ENCODE data around the gene SELENOP. TPM values are rescaled to one million over a fixed set of nuclear protein-coding genes. Genes with fewer than 3 reads are reported as not detected.

The SELENOP gene
- total and polyA plus RNA-seq, 5 donors from 2014 or later, result 0.62 to 0.99 TPM; not detected in 3

- no peaks in the 10 kb centered on the region for H3K36me3 ChIP-seq (ENCODE audit: control insufficient read depth, insufficient read depth, low read length)
- no peaks in the 10 kb centered on the region for H3K36me3 Mint-ChIP-seq
- H3K27ac ChIP-seq (ENCODE audit: insufficient read depth, low read length, poor library complexity, severe bottlenecking), result no peak overlapping the region
- H3K4me3 Mint-ChIP-seq, result no peak overlapping the region
- H3K27me3 Mint-ChIP-seq, result peaks cover 6% of the 10 kb centered on the region
- H3K4me1 Mint-ChIP-seq, result no peaks in the 10 kb centered on the region
- H3K9me3 ChIP-seq (ENCODE audit: control insufficient read depth in 2 of 2, low read length in 2 of 2), result no peaks in the 10 kb centered on the region
- peaks cover 0 to 5% (median 0%) of the 10 kb centered on the region in 7 donors for H3K9me3 Mint-ChIP-seq
- no peaks in the 10 kb centered on the region for H3K4me1 ChIP-seq (ENCODE audit: control insufficient read depth, insufficient read depth, low read length, poor library complexity, severe bottlenecking)
- no peaks in the 10 kb centered on the region for H3K27me3 ChIP-seq (ENCODE audit: control insufficient read depth, insufficient read depth, low read length)
- no peak overlapping the region for H3K27ac Mint-ChIP-seq
- ATAC-seq (ENCODE audit: low read depth in 2 of 2) (no peak), DNase-seq (no peak)
- H3K4me3 ChIP-seq (ENCODE audit: low read depth, low read length), result no peak overlapping the region
These were observed 10.1 kb downstream of the SELENOP start for GRCh38 chr5:42801516-42802166.

- Mint-ChIP-seq H3K27ac (no peak overlapping the region), H3K9me3 (peaks cover 0 to 5% (median 0%) of the 10 kb centered on the region in 7 donors), H3K36me3 (no peaks in the 10 kb centered on the region), H3K27me3 (peaks cover 6% of the 10 kb centered on the region), H3K4me3 (no peak overlapping the region), H3K4me1 (no peaks in the 10 kb centered on the region)
- Histone ChIP-seq H3K9me3 (ENCODE audit: control insufficient read depth in 2 of 2, low read length in 2 of 2) (no peaks in the 10 kb centered on the region), H3K27ac (ENCODE audit: insufficient read depth, low read length, poor library complexity, severe bottlenecking) (no peak overlapping the region), H3K36me3 (ENCODE audit: control insufficient read depth, insufficient read depth, low read length) (no peaks in the 10 kb centered on the region), H3K4me1 (ENCODE audit: control insufficient read depth, insufficient read depth, low read length, poor library complexity, severe bottlenecking) (no peaks in the 10 kb centered on the region), H3K27me3 (ENCODE audit: control insufficient read depth, insufficient read depth, low read length) (no peaks in the 10 kb centered on the region), H3K4me3 (ENCODE audit: low read depth, low read length) (no peak overlapping the region)
- DNase-seq, result no peak
- no peak for ATAC-seq (ENCODE audit: low read depth in 2 of 2)
These were observed 10.9 kb downstream of the SELENOP start for GRCh38 chr5:42800748-42801330.

GRCh38 chr5:42799668-42800114 is 12.0 kb downstream of the SELENOP start:
- Mint-ChIP-seq H3K4me3 (no peak overlapping the region), H3K27ac (no peak overlapping the region), H3K36me3 (no peaks in the 10 kb centered on the region), H3K4me1 (no peaks in the 10 kb centered on the region), H3K27me3 (peaks cover 6% of the 10 kb centered on the region), H3K9me3 (peaks cover 0 to 11% (median under 1%) of the 10 kb centered on the region in 7 donors)
- ATAC-seq (ENCODE audit: low read depth in 2 of 2) (no peak), DNase-seq (no peak)
- Histone ChIP-seq H3K4me1 (ENCODE audit: control insufficient read depth, insufficient read depth, low read length, poor library complexity, severe bottlenecking) (no peaks in the 10 kb centered on the region), H3K27ac (ENCODE audit: insufficient read depth, low read length, poor library complexity, severe bottlenecking) (no peak overlapping the region), H3K4me3 (ENCODE audit: low read depth, low read length) (no peak overlapping the region), H3K36me3 (ENCODE audit: control insufficient read depth, insufficient read depth, low read length) (no peaks in the 10 kb centered on the region), H3K27me3 (ENCODE audit: control insufficient read depth, insufficient read depth, low read length) (no peaks in the 10 kb centered on the region), H3K9me3 (ENCODE audit: control insufficient read depth in 2 of 2, low read length in 2 of 2) (no peaks in the 10 kb centered on the region)

DNA sequence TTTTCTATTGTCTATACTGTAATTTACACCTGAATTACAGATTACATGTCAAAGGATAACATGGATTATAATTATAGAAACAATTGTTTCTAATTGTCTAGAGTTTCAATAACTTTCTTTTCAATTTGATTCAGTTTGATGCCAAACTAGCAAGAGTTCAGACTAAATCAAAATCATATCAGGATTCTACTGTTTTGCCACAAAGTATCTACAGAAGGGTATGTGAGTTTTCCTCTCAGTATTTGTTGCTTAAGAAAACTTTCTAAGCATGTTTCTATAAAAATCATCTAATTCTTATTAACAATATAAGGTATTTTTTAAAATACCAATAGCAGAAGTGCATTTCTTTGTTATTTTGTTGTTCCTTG is 12.5 kb downstream of the SELENOP start:
- H3K27me3 Mint-ChIP-seq, result peaks cover 6% of the 10 kb centered on the region

DNA sequence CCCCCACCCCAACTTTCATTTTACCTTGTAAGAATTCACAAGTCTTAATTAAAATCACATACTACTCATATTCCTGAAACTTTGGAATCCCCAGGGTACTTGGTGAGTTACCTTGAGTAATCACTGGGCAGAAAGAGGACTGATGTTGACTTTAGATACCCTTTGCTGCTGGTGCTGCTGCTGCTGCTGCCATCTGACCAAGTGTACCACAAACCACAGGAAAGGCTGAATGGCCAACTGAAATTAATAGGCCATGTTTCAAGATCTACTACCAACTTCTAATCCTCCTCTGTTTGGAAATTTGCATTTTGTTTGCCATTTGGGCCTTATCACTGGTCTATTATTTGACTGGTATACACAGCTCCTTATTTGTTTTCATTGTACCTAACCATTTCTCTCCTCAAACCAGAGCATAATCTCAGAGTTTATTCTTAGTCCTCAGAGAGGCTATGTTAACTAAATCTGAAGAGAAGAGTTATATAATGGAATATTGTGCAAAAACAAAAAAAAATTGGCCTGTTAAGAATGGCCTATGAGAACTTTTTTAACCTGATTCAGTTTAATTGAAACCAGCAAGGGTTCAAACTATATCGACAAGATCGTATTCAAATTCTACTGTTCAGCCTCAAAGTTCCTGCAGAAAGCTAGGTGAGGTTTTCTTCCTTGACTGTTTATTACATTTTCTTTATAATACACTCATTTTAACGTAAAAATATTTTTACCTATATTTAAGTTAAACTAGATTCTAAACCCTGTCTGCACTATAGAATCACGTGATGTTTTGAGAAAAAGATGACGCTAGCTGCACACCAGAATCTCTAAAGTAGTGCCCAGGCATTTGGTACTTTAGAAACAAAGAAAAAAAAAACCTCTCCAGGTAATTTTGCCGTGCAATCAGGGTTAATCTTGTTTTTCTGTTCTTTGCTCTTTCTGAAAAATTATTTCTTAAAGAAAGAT is 13.1 kb downstream of the SELENOP start:
- ATAC-seq (ENCODE audit: low read depth in 2 of 2) (no peak), DNase-seq (no peak)
- no peaks in the 10 kb centered on the region for H3K4me1 ChIP-seq (ENCODE audit: control insufficient read depth, insufficient read depth, low read length, poor library complexity, severe bottlenecking)
- H3K27ac ChIP-seq (ENCODE audit: insufficient read depth, low read length, poor library complexity, severe bottlenecking), result no peak overlapping the region
- no peak overlapping the region for H3K4me3 ChIP-seq (ENCODE audit: low read depth, low read length)
- Mint-ChIP-seq H3K27ac (no peak overlapping the region), H3K9me3 (peaks cover 0 to 21% (median 1%) of the 10 kb centered on the region in 7 donors), H3K27me3 (peaks cover 6% of the 10 kb centered on the region), H3K36me3 (peaks cover 5% of the 10 kb centered on the region), H3K4me1 (no peaks in the 10 kb centered on the region), H3K4me3 (no peak overlapping the region)
- H3K36me3 ChIP-seq (ENCODE audit: control insufficient read depth, insufficient read depth, low read length), result no peaks in the 10 kb centered on the region
- no peaks in the 10 kb centered on the region for H3K9me3 ChIP-seq (ENCODE audit: control insufficient read depth in 2 of 2, low read length in 2 of 2)
- H3K27me3 ChIP-seq (ENCODE audit: control insufficient read depth, insufficient read depth, low read length), result no peaks in the 10 kb centered on the region

More for the DNA sequence above, 12.5 kb downstream of the SELENOP start:
- no peak for ATAC-seq (ENCODE audit: low read depth in 2 of 2)
- Histone ChIP-seq H3K27ac (ENCODE audit: insufficient read depth, low read length, poor library complexity, severe bottlenecking) (no peak overlapping the region), H3K36me3 (ENCODE audit: control insufficient read depth, insufficient read depth, low read length) (no peaks in the 10 kb centered on the region), H3K27me3 (ENCODE audit: control insufficient read depth, insufficient read depth, low read length) (no peaks in the 10 kb centered on the region), H3K9me3 (ENCODE audit: control insufficient read depth in 2 of 2, low read length in 2 of 2) (no peaks in the 10 kb centered on the region), H3K4me1 (ENCODE audit: control insufficient read depth, insufficient read depth, low read length, poor library complexity, severe bottlenecking) (no peaks in the 10 kb centered on the region), H3K4me3 (ENCODE audit: low read depth, low read length) (no peak overlapping the region)
- Mint-ChIP-seq H3K4me3 (no peak overlapping the region), H3K4me1 (no peaks in the 10 kb centered on the region), H3K9me3 (peaks cover 0 to 15% (median 0%) of the 10 kb centered on the region in 7 donors), H3K27ac (no peak overlapping the region), H3K36me3 (no peaks in the 10 kb centered on the region)
- no peak for DNase-seq

GRCh38 chr5:42791151-42791550 is 20.5 kb downstream of the SELENOP start:
- DNase-seq (no peak), ATAC-seq (ENCODE audit: low read depth in 2 of 2) (no peak)
- H3K27me3 ChIP-seq (ENCODE audit: control insufficient read depth, insufficient read depth, low read length), result no peaks in the 10 kb centered on the region
- Mint-ChIP-seq H3K27me3 (no peaks in the 10 kb centered on the region), H3K4me1 (no peaks in the 10 kb centered on the region), H3K27ac (no peak overlapping the region), H3K4me3 (no peak overlapping the region), H3K36me3 (peaks cover 11% of the 10 kb centered on the region), H3K9me3 (peaks cover 4 to 34% (median 11%) of the 10 kb centered on the region in 7 donors)
- no peak overlapping the region for H3K27ac ChIP-seq (ENCODE audit: insufficient read depth, low read length, poor library complexity, severe bottlenecking)
- H3K36me3 ChIP-seq (ENCODE audit: control insufficient read depth, insufficient read depth, low read length), result no peaks in the 10 kb centered on the region
- no peaks in the 10 kb centered on the region for H3K4me1 ChIP-seq (ENCODE audit: control insufficient read depth, insufficient read depth, low read length, poor library complexity, severe bottlenecking)
- H3K4me3 ChIP-seq (ENCODE audit: low read depth, low read length), result no peak overlapping the region
- H3K9me3 ChIP-seq (ENCODE audit: control insufficient read depth in 2 of 2, low read length in 2 of 2), result peaks cover 10 to 15% of the 10 kb centered on the region in 2 experiments

DNA sequence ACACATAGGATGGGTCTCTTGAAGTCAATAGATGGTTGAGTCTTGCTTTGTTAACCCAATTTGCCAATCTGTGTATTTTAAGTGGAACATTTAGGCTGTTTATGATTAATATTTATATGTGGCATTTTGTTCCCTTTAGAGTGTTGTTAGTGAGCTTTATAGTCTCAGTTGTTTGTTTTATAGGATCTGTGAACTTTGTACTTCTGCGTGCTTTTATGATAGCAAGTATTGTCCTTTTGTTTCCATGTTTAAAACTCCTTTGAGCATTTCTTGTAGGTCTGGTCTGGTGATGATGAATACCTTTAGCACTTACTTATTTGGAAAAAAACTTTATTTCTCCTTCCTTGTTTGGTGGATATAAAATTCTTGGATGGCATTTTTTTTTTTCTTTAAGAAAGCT is 23.8 kb downstream of the SELENOP start:
- peaks cover 10 to 15% of the 10 kb centered on the region in 2 experiments for H3K9me3 ChIP-seq (ENCODE audit: control insufficient read depth in 2 of 2, low read length in 2 of 2)
- Mint-ChIP-seq H3K27ac (no peak overlapping the region), H3K36me3 (peaks cover 10% of the 10 kb centered on the region), H3K4me1 (no peaks in the 10 kb centered on the region), H3K4me3 (no peak overlapping the region), H3K9me3 (peaks cover 3 to 41% (median 17%) of the 10 kb centered on the region in 7 donors), H3K27me3 (no peaks in the 10 kb centered on the region)
- H3K27me3 ChIP-seq (ENCODE audit: control insufficient read depth, insufficient read depth, low read length), result no peaks in the 10 kb centered on the region
- peaks cover 3% of the 10 kb centered on the region for H3K36me3 ChIP-seq (ENCODE audit: control insufficient read depth, insufficient read depth, low read length)
- no peak for ATAC-seq (ENCODE audit: low read depth in 2 of 2)
- no peak overlapping the region for H3K27ac ChIP-seq (ENCODE audit: insufficient read depth, low read length, poor library complexity, severe bottlenecking)
- H3K4me1 ChIP-seq (ENCODE audit: control insufficient read depth, insufficient read depth, low read length, poor library complexity, severe bottlenecking), result no peaks in the 10 kb centered on the region
- no peak for DNase-seq
- no peak overlapping the region for H3K4me3 ChIP-seq (ENCODE audit: low read depth, low read length)
